Stimulated activated CD8-positive, alpha-beta memory T cell treated with anti-CD3 and anti-CD28 coated beads, Interleukin-15, amount 100 ng/mL, for 1 hour (primary cell): Measurements from ENCODE around the gene ZDHHC11B.
"Not testable (repeated sequence)": the region's sequence is repeated elsewhere in the genome, so short reads cannot be mapped to it uniquely, and the experiment has no call there.

ENCODE experiments used
- DNase-seq: peaks from one replicate; pipeline ENCODE4 v3.0.0-alpha.2; 2020; ENCODE audit warnings: low read depth

ZDHHC11B gene

DNA sequence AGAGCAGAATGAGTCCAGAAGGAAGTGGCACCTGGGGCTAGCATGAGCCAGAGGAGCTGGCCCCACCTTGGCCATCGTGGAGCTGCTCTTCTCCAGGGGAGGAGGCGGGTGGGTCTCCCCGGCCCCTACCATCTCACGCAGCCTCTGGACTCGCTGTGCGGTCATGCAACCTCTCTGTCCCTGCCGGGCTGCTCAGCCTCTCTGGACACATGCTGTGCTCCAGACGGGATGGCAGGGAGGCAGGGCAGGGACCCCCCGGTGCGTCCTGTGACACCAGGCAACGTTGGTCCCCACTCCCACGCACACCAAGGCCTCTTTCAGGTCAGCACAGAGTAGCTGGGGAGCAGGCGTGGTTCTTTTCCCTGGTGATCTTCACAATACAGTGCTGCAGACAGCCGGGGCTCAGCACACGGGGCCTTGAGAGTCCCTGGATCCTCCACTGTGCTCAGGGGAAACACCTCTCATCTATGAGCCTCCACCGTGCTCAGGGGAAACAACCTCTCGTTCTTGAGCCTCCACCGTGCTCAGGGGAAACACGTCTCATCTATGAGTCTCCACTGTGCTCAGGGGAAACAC is 30.9 kb downstream of the ZDHHC11B start:
- DNase-seq: not testable (repeated sequence)

- not testable (repeated sequence) for DNase-seq
These were observed 31.9 kb downstream of the ZDHHC11B start for GRCh38 chr5:752532-753115.

GRCh38 chr5:751992-752391 is 32.5 kb downstream of the ZDHHC11B start:
- not testable (repeated sequence) for DNase-seq

- no peak for DNase-seq
These were observed 33.0 kb downstream of the ZDHHC11B start for GRCh38 chr5:751496-751895.

DNA sequence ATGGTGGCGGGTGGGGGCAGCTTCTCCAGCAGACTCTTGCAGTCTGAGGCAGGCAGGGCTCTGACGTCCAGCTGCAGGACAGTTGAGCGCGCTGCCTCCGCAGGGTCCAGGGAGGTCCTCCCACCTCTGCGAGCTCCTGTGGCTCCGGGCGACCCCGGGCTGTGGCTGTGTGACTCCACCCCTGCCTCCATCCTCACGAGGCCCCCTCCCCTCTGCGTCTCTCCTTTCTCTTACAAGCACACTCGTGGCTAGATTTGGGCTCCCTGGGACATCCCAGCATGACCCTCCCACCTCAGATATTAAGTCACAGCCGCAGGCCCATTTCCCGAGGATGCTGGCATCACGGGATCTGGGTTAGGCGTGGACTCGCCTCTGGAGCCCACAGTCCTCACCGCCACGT is 34.3 kb downstream of the ZDHHC11B start:
- not testable (repeated sequence) for DNase-seq

DNA sequence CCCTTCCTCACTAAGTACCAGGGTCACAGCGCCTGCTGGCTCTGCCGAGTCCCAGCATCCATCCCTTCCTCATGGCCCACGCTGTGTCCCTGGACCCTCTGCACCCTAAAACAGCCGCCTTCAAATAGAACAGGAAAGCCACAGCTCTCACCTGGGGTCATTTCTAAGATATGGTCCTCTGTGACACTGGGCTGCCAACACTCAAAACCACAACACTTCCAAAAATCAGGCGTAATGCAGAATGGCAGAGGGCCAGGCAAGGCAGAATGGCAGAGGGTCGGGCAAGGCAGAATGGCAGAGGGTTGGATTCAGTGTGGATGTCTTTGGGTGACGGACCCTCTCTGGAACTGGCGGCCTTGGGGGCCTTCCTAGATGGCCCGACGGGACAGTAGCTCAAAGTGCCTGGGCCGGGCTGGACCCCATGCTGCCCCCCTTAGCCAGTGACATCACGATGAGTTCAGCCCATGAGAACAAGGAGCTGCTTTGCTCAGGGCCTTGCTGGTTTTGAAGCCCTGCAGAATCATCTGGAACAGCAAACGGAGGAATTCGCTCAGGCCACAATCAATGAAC is 35.3 kb downstream of the ZDHHC11B start:
- DNase-seq: no peak

DNA sequence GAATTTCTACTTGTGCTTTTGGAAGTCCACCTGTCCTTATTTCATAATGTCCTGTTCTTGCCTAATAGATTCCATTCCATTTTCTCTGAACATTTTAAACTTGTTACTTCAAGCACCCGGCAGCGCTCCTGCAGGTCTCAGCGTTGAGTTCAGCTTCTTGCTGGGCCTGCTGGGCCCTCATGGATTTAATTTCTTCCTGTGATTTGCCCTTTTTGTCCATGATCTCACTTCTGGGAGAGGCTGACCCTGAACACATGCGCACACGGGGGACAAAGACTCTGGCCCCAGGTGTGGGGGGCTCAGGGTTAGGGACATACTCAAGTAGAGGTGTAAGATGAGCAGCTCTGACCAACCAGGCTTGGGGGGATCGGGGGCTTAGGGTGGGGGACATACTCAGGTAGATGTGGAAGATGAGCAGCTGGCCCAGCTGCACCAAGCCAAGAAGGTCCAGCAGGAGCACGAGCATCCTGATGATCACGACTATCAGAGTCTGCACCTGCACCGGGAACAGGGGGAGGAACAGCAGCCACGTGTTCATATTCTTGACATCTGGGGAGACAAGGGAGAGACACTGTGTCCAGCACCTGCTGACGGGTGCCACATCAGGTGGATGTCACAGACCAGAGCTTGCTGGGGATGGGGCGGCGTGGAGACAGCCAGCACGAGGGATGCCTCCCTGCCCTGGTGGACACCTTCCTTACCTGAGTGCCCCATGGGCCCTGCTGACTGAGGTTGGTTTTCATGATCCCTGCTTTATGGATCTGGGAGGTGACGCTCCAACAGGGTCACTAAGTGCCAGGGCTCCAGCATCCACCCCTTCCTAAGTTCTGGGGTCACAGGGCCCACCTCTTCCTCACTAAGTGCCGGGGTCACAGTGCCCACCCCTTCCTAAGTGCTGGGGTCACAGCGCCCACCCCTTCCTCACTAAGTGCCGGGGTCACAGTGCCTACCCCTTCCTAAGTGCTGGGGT is 36.2 kb downstream of the ZDHHC11B start:
- not testable (repeated sequence) for DNase-seq

DNA sequence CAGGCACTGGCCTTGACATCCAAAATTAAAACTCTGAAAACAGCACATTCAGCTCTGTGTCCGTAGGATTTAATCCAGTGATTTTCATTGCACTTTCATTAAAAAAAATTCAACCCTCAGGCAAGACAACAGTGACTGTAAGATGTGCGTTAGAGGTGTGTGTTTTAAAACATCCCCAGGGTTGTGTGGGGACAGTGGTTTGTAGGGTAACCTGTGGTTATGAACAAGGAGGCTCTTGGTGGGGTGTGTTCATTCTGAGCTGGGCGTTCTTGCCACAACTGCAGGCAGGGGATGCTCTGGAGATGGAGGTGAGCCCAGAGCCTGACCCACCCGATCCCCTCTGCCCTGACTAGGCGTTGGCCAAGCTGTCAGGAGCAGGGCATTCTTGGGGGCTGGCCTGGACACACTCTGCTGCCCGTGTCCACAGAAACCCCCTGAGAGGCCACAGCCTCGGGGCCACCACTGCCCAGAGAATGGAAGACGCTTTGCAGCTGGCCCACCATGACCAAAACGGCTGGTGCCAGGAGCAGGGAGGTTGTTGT is 37.2 kb downstream of the ZDHHC11B start:
- DNase-seq: not testable (repeated sequence)

DNA sequence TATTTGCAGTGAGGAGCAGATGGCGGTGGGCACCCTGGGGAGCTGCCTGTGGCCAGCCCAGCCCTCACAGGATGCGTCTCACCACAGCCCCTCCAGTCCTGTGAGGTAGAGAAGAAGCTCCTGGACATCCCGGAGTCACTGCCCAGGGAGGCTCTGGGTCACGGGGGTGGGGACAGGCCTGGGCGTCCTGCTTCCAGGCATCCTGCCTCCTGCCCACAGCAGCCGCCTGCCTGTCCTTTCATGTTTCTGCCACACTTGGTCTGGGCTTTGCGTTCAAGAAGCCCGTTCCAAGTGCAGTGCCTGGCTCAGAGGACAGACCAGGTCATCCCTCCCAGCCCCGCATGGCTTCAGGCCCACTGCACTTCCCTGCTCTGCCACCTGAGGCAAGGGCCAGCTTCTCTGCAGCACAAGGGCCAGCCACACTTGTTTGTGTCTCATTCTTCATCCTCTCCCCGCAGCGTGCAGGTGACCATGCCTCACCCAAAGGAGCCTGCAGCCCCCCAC is 38.2 kb downstream of the ZDHHC11B start:
- no peak for DNase-seq

- DNase-seq: not testable (repeated sequence)
These were observed 39.0 kb downstream of the ZDHHC11B start for GRCh38 chr5:745272-746142.

GRCh38 chr5:743696-744404 is 40.7 kb downstream of the ZDHHC11B start:
- DNase-seq: not testable (repeated sequence)

DNA sequence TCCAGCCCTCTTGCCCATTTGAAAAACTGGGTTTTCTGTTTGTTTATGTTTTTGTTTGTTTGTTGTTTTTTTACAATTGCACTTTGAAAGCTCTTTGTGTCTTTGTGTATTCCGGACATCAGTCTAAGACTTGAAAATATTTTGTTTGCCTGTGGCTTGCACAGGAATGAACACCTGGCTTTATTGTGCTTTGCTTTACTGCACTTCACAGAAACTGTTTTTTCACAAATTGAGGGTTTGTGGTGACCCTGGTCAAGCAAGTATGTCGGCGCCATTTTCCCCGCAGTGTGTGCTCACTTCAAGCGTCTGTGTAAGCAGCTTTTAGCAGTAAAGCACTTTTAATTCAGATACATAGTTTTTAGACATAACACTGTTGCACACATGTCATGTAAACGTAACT is 42.3 kb downstream of the ZDHHC11B start:
- not testable (repeated sequence) for DNase-seq

GRCh38 chr5:734145-734544 is 50.4 kb downstream of the ZDHHC11B start:
- not testable (repeated sequence) for DNase-seq

- not testable (repeated sequence) for DNase-seq
These were observed 51.6 kb downstream of the ZDHHC11B start for GRCh38 chr5:732754-733454.

GRCh38 chr5:729225-729624 is 55.3 kb downstream of the ZDHHC11B start:
- DNase-seq: not testable (repeated sequence)

GRCh38 chr5:727087-727486 is 57.4 kb downstream of the ZDHHC11B start:
- not testable (repeated sequence) for DNase-seq

DNA sequence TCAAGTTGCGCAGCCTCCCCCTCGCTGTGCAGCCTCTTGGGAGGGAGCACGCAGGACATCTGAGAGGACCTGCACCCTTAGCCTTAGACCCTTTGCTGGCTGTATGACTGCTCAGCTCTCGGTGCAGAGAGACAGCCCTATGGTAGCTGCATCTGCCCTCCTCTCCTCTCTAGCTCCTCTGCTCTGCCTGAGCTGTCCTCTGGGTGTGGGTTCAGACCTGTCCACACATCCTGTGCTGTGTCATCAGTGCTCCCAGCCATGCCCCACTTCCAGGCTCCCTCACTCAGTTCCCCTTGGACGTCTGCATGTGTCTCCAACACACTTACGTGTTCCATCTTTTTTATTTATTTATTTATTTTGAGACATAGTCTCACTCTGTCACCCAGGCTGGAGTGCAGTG is 60.7 kb downstream of the ZDHHC11B start:
- DNase-seq: not testable (repeated sequence)

DNA sequence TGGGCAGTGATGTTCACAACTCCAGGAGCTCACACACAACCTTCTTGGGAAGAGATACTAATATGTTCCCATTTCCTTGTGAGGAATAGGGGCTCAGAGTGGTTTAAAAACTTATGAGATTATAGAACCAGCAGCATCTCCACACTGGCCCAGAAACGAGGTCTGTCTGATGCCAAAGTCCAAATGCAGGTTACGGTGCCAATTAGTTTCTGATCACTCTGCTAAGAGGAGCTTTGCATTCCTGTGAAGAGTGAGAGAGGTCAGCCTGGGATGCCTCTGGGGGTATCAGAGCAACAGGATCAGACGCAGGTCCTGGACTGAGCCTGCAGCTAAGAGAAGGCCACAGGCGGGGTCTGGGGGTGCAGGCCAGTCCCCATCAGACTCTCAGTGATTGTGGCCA is 61.2 kb downstream of the ZDHHC11B start:
- DNase-seq: not testable (repeated sequence)

DNA sequence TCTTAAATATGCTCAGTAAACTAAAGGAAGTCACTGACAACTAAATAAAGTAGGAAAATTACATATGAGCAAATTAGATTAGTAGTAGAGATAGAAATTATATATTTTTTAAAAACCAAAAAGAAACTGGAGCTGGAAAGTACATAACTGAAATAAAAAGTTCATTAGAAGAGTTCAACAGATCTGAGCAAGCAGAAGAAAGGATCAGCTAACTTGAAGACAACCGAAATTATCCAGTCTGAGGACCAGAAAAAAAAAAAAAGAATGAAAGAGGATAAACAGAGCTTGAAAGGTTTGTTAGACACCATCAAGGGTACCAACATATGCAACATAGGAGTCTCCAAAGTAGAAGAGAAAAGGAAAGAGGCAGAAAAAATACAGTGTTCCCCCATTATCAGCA is 65.2 kb downstream of the ZDHHC11B start:
- DNase-seq: not testable (repeated sequence)

GRCh38 chr5:717143-717542 is 67.4 kb downstream of the ZDHHC11B start:
- DNase-seq: no peak
